Liver (tissue), 9 donors: ENCODE measurements around the gene PRKCG. TPM values are rescaled to one million over a fixed set of nuclear protein-coding genes. Genes with fewer than 3 reads are reported as not detected.

ENCODE experiments used
- DNase-seq: peaks from one replicate; pipeline ENCODE4 v3.0.0-alpha.2; 2017; ENCODE audit warnings: low spot score
- H3K27ac ChIP-seq, 2 donors: one replicate each; pipeline ENCODE4 v1.7.0; 2013; ENCODE audit warnings: inconsistent platforms in 2 of 2, low read length in 2 of 2, control low read depth in 1 of 2, low read depth in 1 of 2, mild to moderate bottlenecking in 1 of 2
- H3K27me3 ChIP-seq, 4 donors: one replicate each; pipeline versions ENCODE4 v1.6.1 to v1.7.0; 2013; ENCODE audit warnings: low read length in 3 of 4, inconsistent platforms in 1 of 4, mild to moderate bottlenecking in 1 of 4, moderate library complexity in 1 of 4; ENCODE audit not compliant: control insufficient read depth in 4 of 4, insufficient read depth in 4 of 4
- H3K36me3 ChIP-seq, 4 donors: one replicate each; pipeline versions ENCODE4 v1.6.1 to v1.7.0; 2013; ENCODE audit warnings: low read length in 3 of 4, mild to moderate bottlenecking in 3 of 4, low read depth in 1 of 4, moderate library complexity in 1 of 4; ENCODE audit not compliant: control insufficient read depth in 4 of 4, insufficient read depth in 3 of 4
- H3K4me1 ChIP-seq, 4 donors: one replicate each; pipeline versions ENCODE4 v1.6.1 to v1.7.0; 2013; ENCODE audit warnings: low read length in 3 of 4, mild to moderate bottlenecking in 3 of 4, moderate library complexity in 1 of 4; ENCODE audit not compliant: control insufficient read depth in 4 of 4, insufficient read depth in 4 of 4
- H3K4me3 ChIP-seq, 3 donors: one replicate each; pipeline versions ENCODE4 v1.6.1 to v1.7.0; 2013; ENCODE audit warnings: low read length in 3 of 3, control low read depth in 1 of 3, low read depth in 1 of 3, mild to moderate bottlenecking in 1 of 3
- H3K9ac ChIP-seq, 2 donors: one replicate each; pipeline ENCODE4 v1.7.0; 2013; ENCODE audit warnings: low read length in 2 of 2, mild to moderate bottlenecking in 2 of 2, moderate library complexity in 2 of 2, control low read depth in 1 of 2, low read depth in 1 of 2
- H3K9me3 ChIP-seq, 4 donors: one replicate each; pipeline versions ENCODE4 v1.6.1 to v1.7.0; 2013; ENCODE audit warnings: low read length in 3 of 4; ENCODE audit not compliant: control insufficient read depth in 4 of 4
- ATF3 ChIP-seq: IDR thresholded peaks from 2 replicates; pipeline ENCODE4 v1.6.1; 2016; ENCODE audit warnings: antibody characterized with exemption
- CTCF ChIP-seq: fragments of 150-350 bp; IDR thresholded peaks from 2 replicates; pipeline ENCODE4 v1.5.1; 2017; ENCODE audit warnings: improper control_type of control experiment, low read depth, low read length; ENCODE audit not compliant: missing input control
- FOXA2 ChIP-seq: IDR thresholded peaks from 2 replicates; pipeline ENCODE4 v1.6.1; 2016; ENCODE audit warnings: antibody characterized with exemption
- HNF4G ChIP-seq: IDR thresholded peaks from 2 replicates; pipeline ENCODE4 v1.6.1; 2016; ENCODE audit warnings: antibody characterized with exemption
- RAD21 ChIP-seq, 2 donors: IDR thresholded peaks; 2 replicates each; pipeline ENCODE4 v1.6.1; 2016; ENCODE audit warnings: antibody characterized with exemption in 2 of 2, mild to moderate bottlenecking in 2 of 2
- RXRA ChIP-seq, 2 donors: IDR thresholded peaks; 2 replicates each; pipeline ENCODE4 v1.6.1; 2017 to 2018; ENCODE audit warnings: antibody characterized with exemption in 2 of 2, mild to moderate bottlenecking in 1 of 2
- SP1 ChIP-seq: IDR thresholded peaks from 2 replicates; pipeline ENCODE4 v1.6.1; 2018; ENCODE audit warnings: antibody characterized with exemption, mild to moderate bottlenecking
- YY1 ChIP-seq: IDR thresholded peaks from 2 replicates; pipeline ENCODE4 v1.6.1; 2016; ENCODE audit warnings: antibody characterized with exemption, mild to moderate bottlenecking
- WGBS: extraction: QIAGEN DNeasy Blood & Tissue Kit; methylation state at CpG from one replicate; pipeline ENCODE4 v1.1.7; 2013; 5-methylcytosine and 5-hydroxymethylcytosine counted together
- polyA plus RNA-seq, 2 donors: library from polyadenylated mRNA; stranded (reverse) in 1 of 2; unstranded in 1 of 2; fragments of 200-250 nt in 1 of 2; fragments of >200 nt in 1 of 2; fragmentation: Nextera tagmentation in 1 of 2; extraction: Ambion mirVana in 1 of 2; gene quantifications; one replicate each; pipeline versions ENCODE4 v1.2.1 to v1.2.3, GENCODE V29; 2013 to 2015
- total RNA-seq, 2 donors: library from RNA; depleted of rRNA; stranded (reverse); fragments of >200 nt; gene quantifications; one replicate each; pipeline ENCODE4 v1.2.3, GENCODE V29; 2014
- TF ChIP-seq, protein P1 (sequence below): IDR thresholded peaks from 2 replicates; pipeline ENCODE4 v1.6.1; 2016; ENCODE audit warnings: antibody characterized with exemption, mild to moderate bottlenecking
- TF ChIP-seq, protein P2 (sequence below): IDR thresholded peaks from 2 replicates; pipeline ENCODE4 v1.6.1; 2016; ENCODE audit warnings: antibody characterized with exemption
- donor health status: healthy.
- donor health status: healthy.
- donor health status: healthy.
- donor health status: healthy.
- donor health status: healthy.

The PRKCG gene
- total and polyA plus RNA-seq, 4 donors, result 0.09 TPM; not detected in 3

DNA sequence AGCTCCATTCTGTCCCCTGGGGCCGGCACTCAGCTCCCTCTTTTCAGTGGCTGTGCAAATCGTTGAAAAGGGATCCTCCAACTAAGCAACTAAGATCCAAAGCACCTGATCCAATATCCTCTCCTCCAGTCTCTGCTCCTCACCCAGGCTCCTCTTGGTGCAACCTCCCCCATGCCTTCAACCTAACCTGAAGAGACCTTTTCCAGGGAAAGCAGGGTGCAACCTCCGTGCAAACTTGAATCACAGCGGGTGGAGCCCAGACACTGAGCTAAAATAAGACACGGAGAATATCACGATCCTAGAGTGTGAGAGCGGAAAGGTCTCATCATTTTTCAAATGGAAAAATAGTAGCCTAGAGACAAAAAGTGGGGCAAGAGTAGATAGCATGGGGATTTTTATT is 35.4 kb downstream of the PRKCG start:
- no peak for TF ChIP-seq RXRA (IDR thresholded peaks at IDR 0.05)
- TF ChIP-seq CTCF, result no peak
- no peak for TF ChIP-seq YY1
- TF ChIP-seq RAD21 (IDR thresholded peaks at IDR 0.05), result no peak
- TF ChIP-seq, protein P1, sequence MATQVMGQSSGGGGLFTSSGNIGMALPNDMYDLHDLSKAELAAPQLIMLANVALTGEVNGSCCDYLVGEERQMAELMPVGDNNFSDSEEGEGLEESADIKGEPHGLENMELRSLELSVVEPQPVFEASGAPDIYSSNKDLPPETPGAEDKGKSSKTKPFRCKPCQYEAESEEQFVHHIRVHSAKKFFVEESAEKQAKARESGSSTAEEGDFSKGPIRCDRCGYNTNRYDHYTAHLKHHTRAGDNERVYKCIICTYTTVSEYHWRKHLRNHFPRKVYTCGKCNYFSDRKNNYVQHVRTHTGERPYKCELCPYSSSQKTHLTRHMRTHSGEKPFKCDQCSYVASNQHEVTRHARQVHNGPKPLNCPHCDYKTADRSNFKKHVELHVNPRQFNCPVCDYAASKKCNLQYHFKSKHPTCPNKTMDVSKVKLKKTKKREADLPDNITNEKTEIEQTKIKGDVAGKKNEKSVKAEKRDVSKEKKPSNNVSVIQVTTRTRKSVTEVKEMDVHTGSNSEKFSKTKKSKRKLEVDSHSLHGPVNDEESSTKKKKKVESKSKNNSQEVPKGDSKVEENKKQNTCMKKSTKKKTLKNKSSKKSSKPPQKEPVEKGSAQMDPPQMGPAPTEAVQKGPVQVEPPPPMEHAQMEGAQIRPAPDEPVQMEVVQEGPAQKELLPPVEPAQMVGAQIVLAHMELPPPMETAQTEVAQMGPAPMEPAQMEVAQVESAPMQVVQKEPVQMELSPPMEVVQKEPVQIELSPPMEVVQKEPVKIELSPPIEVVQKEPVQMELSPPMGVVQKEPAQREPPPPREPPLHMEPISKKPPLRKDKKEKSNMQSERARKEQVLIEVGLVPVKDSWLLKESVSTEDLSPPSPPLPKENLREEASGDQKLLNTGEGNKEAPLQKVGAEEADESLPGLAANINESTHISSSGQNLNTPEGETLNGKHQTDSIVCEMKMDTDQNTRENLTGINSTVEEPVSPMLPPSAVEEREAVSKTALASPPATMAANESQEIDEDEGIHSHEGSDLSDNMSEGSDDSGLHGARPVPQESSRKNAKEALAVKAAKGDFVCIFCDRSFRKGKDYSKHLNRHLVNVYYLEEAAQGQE, result no peak
- TF ChIP-seq SP1, result no peak
- TF ChIP-seq ATF3, result no peak
- TF ChIP-seq, protein P2, sequence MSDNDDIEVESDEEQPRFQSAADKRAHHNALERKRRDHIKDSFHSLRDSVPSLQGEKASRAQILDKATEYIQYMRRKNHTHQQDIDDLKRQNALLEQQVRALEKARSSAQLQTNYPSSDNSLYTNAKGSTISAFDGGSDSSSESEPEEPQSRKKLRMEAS, result no peak
- TF ChIP-seq FOXA2, result no peak
- TF ChIP-seq HNF4G, result no peak
- 79% methylated on average over 7 of the region's 7 CpGs for WGBS
- no peaks in the 10 kb centered on the region for H3K36me3 ChIP-seq
- H3K9me3 ChIP-seq, result no peaks in the 10 kb centered on the region
- no peak overlapping the region for H3K27ac ChIP-seq
- no peak overlapping the region for H3K9ac ChIP-seq
- no peaks in the 10 kb centered on the region for H3K27me3 ChIP-seq
- no peak overlapping the region for H3K4me3 ChIP-seq
- no peaks in the 10 kb centered on the region for H3K4me1 ChIP-seq
- no peak for DNase-seq

DNA sequence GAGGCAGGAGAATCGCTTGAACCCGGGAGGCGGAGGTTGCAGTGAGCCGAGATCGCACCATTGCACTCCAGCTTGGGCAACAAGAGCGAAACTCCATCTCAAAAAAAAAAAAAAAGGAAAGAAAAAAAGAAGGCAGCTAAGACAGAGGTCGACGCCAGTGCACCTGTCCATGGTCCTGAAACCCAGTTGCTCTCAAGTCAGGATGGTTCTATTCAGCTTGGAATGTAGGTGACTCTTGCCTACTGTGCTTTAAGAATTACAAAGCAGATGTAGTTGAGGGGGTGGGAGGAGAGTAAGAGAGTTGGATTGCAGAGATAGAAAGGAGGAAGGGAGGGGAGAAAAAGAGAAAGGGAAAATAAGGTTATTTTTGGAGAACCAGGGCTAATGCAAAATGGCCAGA is 45.7 kb downstream of the PRKCG start:
- Histone ChIP-seq H3K9me3 (no peaks in the 10 kb centered on the region), H3K9ac (no peak overlapping the region), H3K27ac (no peak overlapping the region), H3K4me3 (no peak overlapping the region), H3K27me3 (no peaks in the 10 kb centered on the region), H3K4me1 (no peaks in the 10 kb centered on the region), H3K36me3 (no peaks in the 10 kb centered on the region)
- TF ChIP-seq, protein P1, result peak; percentile 98
- TF ChIP-seq ATF3, result no peak
- WGBS, result 39% methylated on average over 8 of the region's 8 CpGs
- DNase-seq, result no peak
